ENCODE data around the gene BAIAP2L1.

Gene BAIAP2L1

GRCh38 chr7:98307971-98308466 is 92.9 kb downstream of the BAIAP2L1 start:
- peaks cover 23% of the 10 kb centered on the region for H3K4me1 ChIP-seq (ENCODE audit: control insufficient read depth, insufficient read depth, low read length, poor library complexity, severe bottlenecking)
- H3K36me3 ChIP-seq (ENCODE audit: control insufficient read depth, insufficient read depth, low read length): peaks cover 33% of the 10 kb centered on the region
- 93 to 98% methylated on average over 13 to 14 of the region's 14 CpGs for WGBS, 2 experiments (ENCODE audit: insufficient coverage in 2 of 2)
- H3K27ac ChIP-seq (ENCODE audit: low read depth, low read length, severe bottlenecking): no peak overlapping the region
- H3K4me3 ChIP-seq (ENCODE audit: extremely low read depth, insufficient read depth, low read length, poor library complexity, severe bottlenecking): no peak overlapping the region
- H3K9me3 ChIP-seq (ENCODE audit: control insufficient read depth, low read length): no peaks in the 10 kb centered on the region

DNA sequence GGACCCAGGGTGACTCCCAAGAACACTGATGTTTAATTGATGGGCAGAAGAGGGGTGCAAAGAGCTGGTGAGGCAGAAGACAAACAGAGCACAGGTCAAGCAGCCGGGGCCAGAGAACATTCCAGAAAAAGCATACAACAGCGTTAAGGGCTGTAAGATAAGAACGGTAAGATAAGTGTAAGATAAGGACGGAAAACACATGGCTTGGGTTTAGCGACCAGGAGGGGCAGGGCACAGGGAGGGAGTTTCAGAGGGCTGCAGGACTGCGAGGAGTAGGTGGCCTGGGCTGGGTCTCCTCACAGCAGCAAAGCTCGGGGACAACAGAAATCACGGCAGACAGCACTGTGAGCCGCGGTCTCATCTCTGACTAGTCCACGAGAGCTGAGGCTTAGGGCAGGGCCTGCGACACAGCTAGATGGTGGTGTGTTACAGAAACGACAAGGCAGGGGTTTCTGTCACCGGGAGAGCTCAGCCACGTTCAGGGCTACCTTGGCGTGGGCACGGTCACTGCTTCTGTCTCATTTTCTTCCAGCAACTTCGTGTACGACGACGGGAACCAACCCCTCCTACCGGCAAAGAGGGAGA is 94.8 kb downstream of the BAIAP2L1 start:
- Histone ChIP-seq H3K27ac (ENCODE audit: low read depth, low read length, severe bottlenecking) (no peak overlapping the region), H3K9me3 (ENCODE audit: control insufficient read depth, low read length) (no peaks in the 10 kb centered on the region), H3K36me3 (ENCODE audit: control insufficient read depth, insufficient read depth, low read length) (peaks cover 27% of the 10 kb centered on the region), H3K4me1 (ENCODE audit: control insufficient read depth, insufficient read depth, low read length, poor library complexity, severe bottlenecking) (peaks cover 16% of the 10 kb centered on the region), H3K4me3 (ENCODE audit: extremely low read depth, insufficient read depth, low read length, poor library complexity, severe bottlenecking) (no peak overlapping the region)
- WGBS, 2 experiments (ENCODE audit: insufficient coverage in 2 of 2): 79 to 83% methylated on average over 16 to 21 of the region's 22 CpGs

DNA sequence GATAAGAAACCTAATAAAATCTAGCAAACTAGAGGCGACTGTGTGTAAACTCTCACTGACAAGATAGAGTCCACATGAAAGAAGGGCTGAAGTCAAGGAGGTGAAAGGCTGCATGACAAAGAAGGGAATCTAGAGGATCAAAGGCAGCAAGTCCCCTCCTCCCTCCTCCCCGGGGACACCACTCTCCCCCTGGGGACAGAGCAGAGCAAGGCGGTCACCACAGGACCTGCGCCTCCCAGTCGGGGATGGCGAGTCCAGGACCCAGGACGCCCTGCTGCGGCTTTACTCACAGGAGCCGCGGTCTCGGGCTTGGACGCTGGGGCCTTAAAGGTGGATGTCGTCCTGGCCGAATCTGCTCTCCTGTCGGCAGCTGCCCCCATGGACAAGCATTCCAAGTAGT is 97.0 kb downstream of the BAIAP2L1 start:
- Histone ChIP-seq H3K36me3 (ENCODE audit: control insufficient read depth, insufficient read depth, low read length) (peaks cover 31% of the 10 kb centered on the region), H3K4me3 (ENCODE audit: extremely low read depth, insufficient read depth, low read length, poor library complexity, severe bottlenecking) (no peak overlapping the region), H3K27ac (ENCODE audit: low read depth, low read length, severe bottlenecking) (no peak overlapping the region), H3K9me3 (ENCODE audit: control insufficient read depth, low read length) (no peaks in the 10 kb centered on the region), H3K4me1 (ENCODE audit: control insufficient read depth, insufficient read depth, low read length, poor library complexity, severe bottlenecking) (peaks cover 25% of the 10 kb centered on the region)
- WGBS, 2 experiments (ENCODE audit: insufficient coverage in 2 of 2): 39% methylated on average over 11 to 14 of the region's 15 CpGs

DNA sequence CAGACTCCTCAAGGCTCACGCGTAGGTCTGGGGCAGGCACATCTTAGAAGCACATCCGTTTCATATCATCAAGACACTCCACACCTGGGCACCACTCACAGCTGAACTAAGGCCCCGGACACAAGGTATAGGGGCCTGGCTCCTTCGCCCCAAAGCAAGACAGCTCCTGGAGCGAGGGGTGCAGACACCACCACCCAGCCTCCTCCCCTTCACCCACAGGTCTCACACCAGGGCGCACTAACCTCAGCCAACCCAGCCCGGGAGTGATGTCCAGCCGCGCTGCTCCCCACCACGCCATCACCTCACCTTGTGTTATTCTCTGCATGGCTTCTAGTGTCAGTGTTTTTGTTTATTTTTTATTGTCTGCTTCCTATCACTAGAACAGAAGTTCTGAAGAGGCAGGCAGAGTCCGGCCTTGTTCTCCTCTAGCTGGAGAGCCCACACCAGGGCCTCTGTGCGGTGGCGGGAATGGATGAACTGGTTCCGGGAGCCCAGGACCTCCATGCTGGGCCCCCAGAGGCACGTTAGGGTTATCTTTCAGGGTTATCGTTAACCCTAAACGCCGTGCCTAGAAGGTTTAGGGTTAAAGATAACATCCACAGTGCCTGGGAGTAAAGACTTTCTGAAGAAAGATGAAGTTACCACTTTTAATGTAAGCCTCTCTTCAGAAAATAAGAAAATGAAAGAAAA is 97.6 kb downstream of the BAIAP2L1 start:
- Histone ChIP-seq H3K4me3 (ENCODE audit: extremely low read depth, insufficient read depth, low read length, poor library complexity, severe bottlenecking) (no peak overlapping the region), H3K9me3 (ENCODE audit: control insufficient read depth, low read length) (no peaks in the 10 kb centered on the region), H3K36me3 (ENCODE audit: control insufficient read depth, insufficient read depth, low read length) (peaks cover 31% of the 10 kb centered on the region), H3K4me1 (ENCODE audit: control insufficient read depth, insufficient read depth, low read length, poor library complexity, severe bottlenecking) (peaks cover 25% of the 10 kb centered on the region), H3K27ac (ENCODE audit: low read depth, low read length, severe bottlenecking) (peak overlapping the region; percentile 17)
- 92 to 95% methylated on average over 11 to 12 of the region's 19 CpGs for WGBS, 2 experiments (ENCODE audit: insufficient coverage in 2 of 2)

- peaks cover 25% of the 10 kb centered on the region for H3K4me1 ChIP-seq (ENCODE audit: control insufficient read depth, insufficient read depth, low read length, poor library complexity, severe bottlenecking)
- 89 to 97% methylated on average over 13 to 19 of the region's 22 CpGs for WGBS, 2 experiments (ENCODE audit: insufficient coverage in 2 of 2)
- peaks cover 30% of the 10 kb centered on the region for H3K36me3 ChIP-seq (ENCODE audit: control insufficient read depth, insufficient read depth, low read length)
- H3K9me3 ChIP-seq (ENCODE audit: control insufficient read depth, low read length): no peaks in the 10 kb centered on the region
- H3K27ac ChIP-seq (ENCODE audit: low read depth, low read length, severe bottlenecking): no peak overlapping the region
- H3K4me3 ChIP-seq (ENCODE audit: extremely low read depth, insufficient read depth, low read length, poor library complexity, severe bottlenecking): no peak overlapping the region
Observed at GRCh38 chr7:98301693-98302470, 99.0 kb downstream of the BAIAP2L1 start.

GRCh38 chr7:98300595-98301372 is 100.1 kb downstream of the BAIAP2L1 start:
- Histone ChIP-seq H3K9me3 (ENCODE audit: control insufficient read depth, low read length) (no peaks in the 10 kb centered on the region), H3K36me3 (ENCODE audit: control insufficient read depth, insufficient read depth, low read length) (peaks cover 28% of the 10 kb centered on the region), H3K4me3 (ENCODE audit: extremely low read depth, insufficient read depth, low read length, poor library complexity, severe bottlenecking) (no peak overlapping the region), H3K27ac (ENCODE audit: low read depth, low read length, severe bottlenecking) (peak overlapping the region; percentile 29), H3K4me1 (ENCODE audit: control insufficient read depth, insufficient read depth, low read length, poor library complexity, severe bottlenecking) (peaks cover 25% of the 10 kb centered on the region)
- 81 to 87% methylated on average over 19 to 26 of the region's 26 CpGs for WGBS, 2 experiments (ENCODE audit: insufficient coverage in 2 of 2)

DNA sequence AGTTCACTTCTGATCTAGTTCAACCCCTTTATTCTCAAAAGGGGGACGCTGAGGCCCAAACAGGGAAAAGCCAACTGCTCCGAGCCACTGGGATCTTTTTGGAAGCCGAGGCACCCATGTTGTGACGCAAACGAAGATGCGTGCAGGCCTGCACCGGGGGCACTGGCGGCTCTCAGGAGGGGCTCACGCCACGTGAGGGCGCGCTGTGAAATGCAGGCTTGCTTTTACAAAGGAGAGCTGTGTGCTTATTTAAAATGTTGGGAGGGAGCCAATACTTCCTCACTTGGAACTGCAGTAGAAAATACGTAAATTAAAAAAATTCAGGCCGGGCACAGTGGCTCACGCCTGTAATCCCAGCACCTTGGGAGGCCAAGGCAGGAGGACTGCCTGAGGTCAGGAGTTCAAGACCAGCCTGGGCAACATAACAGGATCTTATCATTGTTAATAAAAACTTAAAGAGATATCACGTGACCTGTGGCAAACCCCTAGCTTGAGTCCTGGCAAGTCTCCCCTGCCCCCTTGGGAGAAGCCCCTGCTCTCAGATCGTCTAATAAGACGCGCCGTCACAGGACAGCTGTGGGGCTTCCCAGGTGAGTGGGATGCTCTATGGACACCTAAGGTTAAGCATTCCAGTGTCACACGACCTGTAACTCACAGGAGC is 103.1 kb downstream of the BAIAP2L1 start:
- H3K4me1 ChIP-seq (ENCODE audit: control insufficient read depth, insufficient read depth, low read length, poor library complexity, severe bottlenecking): peaks cover 13% of the 10 kb centered on the region
- H3K36me3 ChIP-seq (ENCODE audit: control insufficient read depth, insufficient read depth, low read length): peaks cover 46% of the 10 kb centered on the region
- no peaks in the 10 kb centered on the region for H3K9me3 ChIP-seq (ENCODE audit: control insufficient read depth, low read length)
- H3K27ac ChIP-seq (ENCODE audit: low read depth, low read length, severe bottlenecking): no peak overlapping the region
- no peak overlapping the region for H3K4me3 ChIP-seq (ENCODE audit: extremely low read depth, insufficient read depth, low read length, poor library complexity, severe bottlenecking)
- 87 to 93% methylated on average over 19 to 21 of the region's 21 CpGs for WGBS, 2 experiments (ENCODE audit: insufficient coverage in 2 of 2)

GRCh38 chr7:98296833-98297232 is 104.1 kb downstream of the BAIAP2L1 start:
- 86 to 90% methylated on average over 11 to 12 of the region's 12 CpGs for WGBS, 2 experiments (ENCODE audit: insufficient coverage in 2 of 2)
- H3K4me1 ChIP-seq (ENCODE audit: control insufficient read depth, insufficient read depth, low read length, poor library complexity, severe bottlenecking): peaks cover 13% of the 10 kb centered on the region
- peaks cover 55% of the 10 kb centered on the region for H3K36me3 ChIP-seq (ENCODE audit: control insufficient read depth, insufficient read depth, low read length)
- H3K9me3 ChIP-seq (ENCODE audit: control insufficient read depth, low read length): no peaks in the 10 kb centered on the region
- no peak overlapping the region for H3K4me3 ChIP-seq (ENCODE audit: extremely low read depth, insufficient read depth, low read length, poor library complexity, severe bottlenecking)
- H3K27ac ChIP-seq (ENCODE audit: low read depth, low read length, severe bottlenecking): no peak overlapping the region

DNA sequence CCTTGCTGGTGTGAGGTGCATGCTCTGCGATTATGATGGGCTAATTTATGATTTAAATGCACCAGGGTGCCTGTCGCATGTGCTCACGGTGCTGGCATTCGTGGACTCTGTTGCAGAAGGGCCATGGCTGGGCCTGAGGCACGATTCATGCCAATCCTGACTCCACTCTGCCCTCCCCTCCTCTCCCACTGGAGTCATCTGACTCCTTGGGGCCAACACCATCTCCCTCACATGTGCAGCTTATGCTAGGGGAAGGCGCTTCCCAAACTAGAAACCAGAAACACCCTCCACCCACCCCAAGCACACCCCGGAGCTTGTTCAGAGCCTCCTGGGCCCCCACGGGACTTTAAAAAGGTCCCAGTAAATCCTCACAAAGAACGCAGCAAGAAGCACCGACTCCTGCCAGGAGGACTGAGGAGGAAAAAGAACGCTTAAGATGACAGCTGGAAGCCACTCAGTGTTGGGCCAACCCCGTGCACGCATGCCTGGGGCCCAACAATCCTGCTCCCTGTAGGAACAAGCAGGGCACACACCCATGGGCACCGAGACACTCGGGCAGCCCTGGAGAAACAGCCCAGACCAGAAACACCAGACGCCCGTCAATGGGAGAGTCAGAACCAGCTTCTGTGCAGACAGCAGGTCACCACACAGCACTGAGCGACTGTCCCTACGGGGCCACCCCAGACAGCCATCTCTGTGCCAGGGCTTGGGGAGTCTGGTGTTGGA is 105.3 kb downstream of the BAIAP2L1 start:
- Histone ChIP-seq H3K4me1 (ENCODE audit: control insufficient read depth, insufficient read depth, low read length, poor library complexity, severe bottlenecking) (peaks cover 8% of the 10 kb centered on the region), H3K4me3 (ENCODE audit: extremely low read depth, insufficient read depth, low read length, poor library complexity, severe bottlenecking) (no peak overlapping the region), H3K9me3 (ENCODE audit: control insufficient read depth, low read length) (no peaks in the 10 kb centered on the region), H3K27ac (ENCODE audit: low read depth, low read length, severe bottlenecking) (no peak overlapping the region), H3K36me3 (ENCODE audit: control insufficient read depth, insufficient read depth, low read length) (peaks cover 62% of the 10 kb centered on the region)
- WGBS, 2 experiments (ENCODE audit: insufficient coverage in 2 of 2): 94 to 95% methylated on average over 16 to 18 of the region's 19 CpGs

Measured in mesodermal cell (in vitro differentiated cells).